GM18511 (cell line): ENCODE results near the gene GADD45G.

Source experiments
- ATAC-seq: cut with Tn5 transposase; IDR thresholded peaks from one replicate; pipeline ENCODE4 v1.9.1; 2021; ENCODE audit warnings: mild to moderate bottlenecking, moderate library complexity; ENCODE audit not compliant: unreplicated experiment

GADD45G gene

GRCh38 chr9:89628601-89629000 lies 23.8 kb downstream of the GADD45G start:
- ATAC-seq: no peak

DNA sequence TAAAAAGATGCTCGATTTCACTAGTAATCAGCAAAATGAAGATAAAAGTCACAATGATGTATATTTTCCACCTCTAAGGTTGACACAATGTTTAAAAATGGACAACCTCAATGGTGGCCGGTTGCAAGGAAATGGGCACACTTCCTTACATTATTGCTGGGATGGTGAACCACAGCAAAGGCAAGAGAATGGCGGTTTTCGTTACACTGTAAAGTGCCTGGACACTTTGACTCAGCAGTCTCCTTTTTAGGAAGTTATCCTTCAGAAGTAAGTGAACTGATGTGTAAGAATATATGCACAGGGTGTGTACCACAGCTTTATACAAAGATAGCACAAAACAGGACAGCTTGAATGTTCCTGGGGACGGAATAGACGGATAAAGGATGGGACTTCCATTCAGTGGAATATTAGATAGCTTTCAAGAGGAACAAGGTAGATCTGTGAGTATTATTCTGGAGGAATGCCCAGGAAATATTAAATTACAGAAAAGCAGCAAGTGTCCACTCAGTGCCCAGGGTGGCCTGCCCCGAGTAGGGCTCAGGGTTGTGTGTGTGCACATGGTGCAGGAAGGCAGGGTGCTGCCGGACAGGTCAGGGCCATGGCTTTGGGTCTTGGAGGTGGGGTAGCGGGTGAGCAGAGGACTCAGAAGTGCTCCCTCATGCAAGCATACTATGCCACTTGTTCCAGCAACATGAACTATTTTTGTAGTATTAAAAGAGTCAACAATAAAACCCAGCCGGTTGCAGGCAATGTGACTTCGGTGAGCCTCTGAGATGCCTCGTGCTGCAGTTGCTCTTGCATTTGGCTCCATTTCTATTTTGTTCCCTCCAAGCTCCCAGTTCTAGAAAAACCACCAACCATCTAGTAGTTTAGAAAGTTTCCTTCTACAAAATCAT lies 24.5 kb downstream of the GADD45G start:
- ATAC-seq: no peak

- ATAC-seq: no peak
These were observed 25.7 kb downstream of the GADD45G start for GRCh38 chr9:89630508-89630907.

DNA sequence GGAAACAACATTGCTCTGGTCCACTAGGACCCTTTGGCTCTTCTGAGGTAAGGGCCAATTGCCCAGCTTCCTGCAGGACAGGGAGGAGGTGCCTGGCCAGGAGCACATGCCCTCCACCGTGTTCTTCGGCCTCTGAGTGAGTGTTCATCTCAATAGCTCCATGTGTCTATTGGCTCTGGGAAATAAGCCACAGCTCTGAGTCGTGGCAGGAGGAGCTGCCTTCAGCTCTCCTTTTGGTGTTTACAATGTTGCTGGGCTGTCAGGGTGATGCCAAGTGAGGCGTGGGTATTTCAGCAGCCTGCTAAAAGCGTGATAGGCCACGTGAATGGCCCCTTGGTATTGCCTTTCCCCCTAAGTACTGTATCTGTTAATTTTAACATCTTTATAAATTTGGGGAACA lies 26.6 kb downstream of the GADD45G start:
- no peak for ATAC-seq

GRCh38 chr9:89632192-89632733 lies 27.5 kb downstream of the GADD45G start:
- no peak for ATAC-seq

GRCh38 chr9:89632736-89633135 lies 27.9 kb downstream of the GADD45G start:
- ATAC-seq: no peak

GRCh38 chr9:89633404-89633803 lies 28.6 kb downstream of the GADD45G start:
- ATAC-seq: no peak

DNA sequence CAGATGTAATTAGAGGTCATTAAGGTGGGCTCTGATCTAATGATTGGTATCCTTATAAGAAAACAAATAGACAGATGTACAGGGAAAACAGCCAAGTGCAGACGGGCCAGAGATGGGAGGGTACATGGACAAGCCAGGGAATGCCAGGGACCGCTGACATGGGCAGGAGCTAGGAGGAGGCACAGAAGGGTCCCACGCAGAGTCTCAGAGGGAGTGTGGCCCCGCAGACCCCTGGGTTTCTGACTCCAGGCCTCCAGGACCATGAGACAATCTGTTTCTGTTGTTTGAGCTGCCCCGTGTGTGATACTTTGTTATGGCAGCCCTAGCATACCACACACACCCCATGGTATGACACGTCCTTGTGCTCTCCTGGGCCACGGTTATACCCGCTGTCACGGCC lies 29.1 kb downstream of the GADD45G start:
- ATAC-seq: no peak

DNA sequence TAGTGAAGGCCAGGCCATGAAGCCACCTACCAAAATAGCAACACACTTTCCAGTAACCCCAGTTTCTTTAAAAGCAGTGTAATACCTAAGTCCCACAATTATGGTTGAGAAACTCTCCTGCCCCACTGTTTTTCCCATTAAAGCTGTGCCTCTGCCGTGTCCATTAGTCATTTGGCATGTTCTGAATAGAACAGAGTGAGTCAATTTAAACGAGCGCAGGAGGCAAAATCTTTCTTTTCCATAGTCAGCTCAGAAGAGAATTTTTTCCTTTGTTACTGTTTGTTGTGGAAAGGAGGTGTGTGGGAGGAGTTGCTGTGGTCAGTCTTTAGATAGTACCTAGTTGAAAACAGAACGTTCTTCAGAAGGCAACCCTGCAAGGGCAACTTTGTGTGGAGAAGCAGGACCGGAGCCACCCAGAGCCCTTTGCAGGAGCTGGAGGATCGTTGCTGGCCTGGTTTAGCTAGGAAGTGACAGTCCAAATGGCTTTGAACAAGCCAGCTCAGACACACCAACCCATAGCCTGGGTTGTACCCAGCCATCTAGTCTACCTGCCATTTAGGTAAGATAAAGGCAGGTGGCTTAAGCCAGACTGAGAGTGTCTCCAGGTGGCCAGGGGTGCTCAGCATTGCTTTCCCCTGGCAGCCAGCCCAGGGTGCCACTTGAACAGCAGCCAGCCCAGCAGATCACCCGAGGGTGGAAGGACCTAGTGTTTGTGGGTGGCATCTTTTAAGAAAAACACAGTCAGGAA lies 30.4 kb downstream of the GADD45G start:
- ATAC-seq: no peak

- no peak for ATAC-seq
These were observed 31.0 kb downstream of the GADD45G start for GRCh38 chr9:89635816-89636215.

DNA sequence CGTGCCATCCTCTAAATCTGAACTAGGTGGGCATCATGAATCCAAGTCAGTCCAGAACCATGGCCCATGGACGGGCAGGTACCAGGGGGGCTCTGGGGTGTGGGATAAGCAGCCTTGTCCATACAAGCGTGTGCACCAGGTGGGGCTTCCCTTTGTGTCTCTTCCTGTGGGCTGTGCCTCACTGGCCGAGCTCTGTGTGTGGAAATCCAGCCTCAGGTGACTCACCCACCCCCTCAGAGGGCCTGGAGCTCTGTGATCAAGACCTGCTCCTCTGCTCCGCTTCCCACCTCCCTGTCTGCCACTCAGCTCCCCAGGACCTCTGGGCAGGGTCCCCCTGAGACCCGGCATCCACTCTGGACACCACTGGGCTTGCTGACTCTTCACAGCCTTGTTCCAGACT lies 33.0 kb downstream of the GADD45G start:
- ATAC-seq: no peak

DNA sequence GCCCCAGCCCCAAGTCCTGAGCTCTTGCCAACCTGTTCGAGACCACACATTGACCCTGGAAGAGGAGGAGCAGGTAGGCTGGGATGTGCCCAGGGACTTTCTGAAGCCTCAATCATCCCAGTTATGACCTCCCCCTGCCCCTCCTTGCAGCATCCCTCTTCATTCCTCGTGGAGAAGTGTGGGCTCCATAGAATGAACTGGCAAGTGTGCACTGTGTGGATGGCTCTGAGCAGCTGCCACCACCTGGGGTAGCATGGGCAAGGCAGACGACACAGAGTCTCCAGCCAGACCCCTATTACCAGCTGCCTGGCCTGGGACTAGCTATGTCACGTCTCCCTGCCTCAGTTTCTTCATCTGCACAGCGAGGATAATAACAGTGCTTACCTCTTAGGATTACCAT lies 33.5 kb downstream of the GADD45G start:
- no peak for ATAC-seq

DNA sequence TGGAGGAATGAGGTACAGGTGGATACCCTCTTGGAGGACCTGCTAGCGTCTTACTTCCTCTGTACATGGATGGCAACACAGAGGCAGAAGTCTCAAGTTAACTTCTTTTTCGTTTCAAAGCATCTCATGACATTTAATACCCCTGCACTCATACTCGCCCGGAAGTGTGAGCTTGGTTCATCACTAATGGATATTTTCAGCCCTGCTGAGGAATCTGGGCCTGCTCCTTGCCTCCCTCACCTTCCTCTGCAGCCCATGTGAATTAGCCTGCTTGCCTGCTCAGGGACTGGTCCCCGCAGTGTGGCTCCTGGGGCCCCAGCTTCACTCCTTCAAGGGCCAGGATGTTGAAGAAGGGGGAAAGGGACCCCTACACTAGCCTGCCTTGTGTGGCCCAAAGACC lies 34.1 kb downstream of the GADD45G start:
- ATAC-seq: no peak

- ATAC-seq: no peak
These were observed 34.6 kb downstream of the GADD45G start for GRCh38 chr9:89639367-89639795.

GRCh38 chr9:89639961-89640360 lies 35.1 kb downstream of the GADD45G start:
- ATAC-seq: no peak

DNA sequence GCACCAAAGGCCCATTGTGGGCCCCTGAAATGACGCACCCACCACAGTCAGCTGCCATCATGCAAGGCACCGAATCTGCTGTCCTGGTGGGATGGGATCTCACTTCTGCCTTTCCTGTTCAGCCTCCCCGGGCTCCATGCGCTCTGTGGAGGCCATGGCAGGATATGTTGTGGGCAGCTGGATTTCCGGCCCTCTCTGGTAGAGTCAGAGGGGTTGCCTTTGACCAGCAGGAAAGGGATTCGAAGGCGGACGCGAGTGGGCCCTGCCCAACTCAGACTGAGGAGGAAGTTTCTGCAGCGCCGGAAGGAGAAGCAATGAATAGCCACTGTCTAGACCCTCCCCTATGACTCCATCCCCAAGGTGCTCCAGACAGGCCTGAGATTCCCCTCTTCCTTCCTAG lies 35.5 kb downstream of the GADD45G start:
- ATAC-seq: no peak

DNA sequence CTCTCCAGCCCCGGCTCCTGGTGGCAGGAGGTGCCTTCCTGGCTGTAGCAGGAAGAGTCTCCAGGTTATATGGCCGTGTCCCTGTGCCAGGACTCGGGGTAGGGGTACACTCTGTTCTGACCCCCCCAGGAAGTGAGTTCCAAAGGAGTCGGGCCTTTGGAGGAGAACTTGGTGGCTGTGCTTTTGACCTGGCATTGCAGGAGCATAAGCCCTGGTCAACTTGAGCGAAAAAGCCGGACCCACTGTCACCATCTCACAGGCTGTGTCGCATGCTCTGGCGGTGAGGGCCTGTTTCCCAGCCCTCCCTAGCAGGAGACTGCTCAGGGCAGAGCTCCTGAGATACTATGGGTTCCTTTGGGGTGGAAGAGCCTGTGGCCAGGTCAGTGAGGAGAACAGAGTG lies 36.0 kb downstream of the GADD45G start:
- ATAC-seq: no peak

DNA sequence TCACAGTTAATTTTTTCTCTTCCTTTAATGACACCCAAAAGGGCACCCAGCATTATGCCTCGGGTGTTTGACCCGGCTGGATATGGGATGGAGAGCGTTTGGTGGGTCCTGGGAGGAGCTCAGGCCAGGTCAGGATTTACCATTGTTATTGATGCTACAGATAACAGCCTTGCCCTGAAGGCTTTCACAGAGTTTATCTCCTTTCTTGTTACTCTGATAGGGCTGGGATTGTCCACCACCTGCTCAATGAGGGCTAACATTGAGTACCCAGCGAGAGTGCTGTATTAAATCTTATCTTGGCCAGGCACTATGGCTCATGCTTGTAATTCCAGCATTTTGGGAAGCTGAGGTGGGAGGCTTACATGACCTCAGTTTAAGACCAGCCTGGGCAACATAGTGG lies 37.2 kb downstream of the GADD45G start:
- ATAC-seq: no peak

DNA sequence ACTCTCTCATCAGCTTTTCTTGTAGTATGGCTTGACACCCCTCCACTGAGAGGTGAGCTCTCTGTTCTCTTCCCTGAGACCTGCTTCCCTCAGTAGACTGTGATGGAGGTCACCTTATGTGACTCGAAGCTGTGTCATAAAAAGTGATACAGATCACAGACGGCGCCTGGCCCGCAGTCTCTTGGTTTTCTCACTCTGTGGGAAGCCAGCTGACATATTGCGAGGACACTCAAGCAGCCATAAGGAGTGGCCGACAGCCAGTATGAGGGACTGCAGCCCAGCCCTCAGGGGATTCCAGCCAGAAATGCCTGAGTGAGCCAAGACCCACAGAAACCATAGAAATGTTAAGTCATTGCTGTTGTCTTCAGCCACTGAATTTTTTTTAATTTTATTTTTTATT lies 38.0 kb downstream of the GADD45G start:
- no peak for ATAC-seq

DNA sequence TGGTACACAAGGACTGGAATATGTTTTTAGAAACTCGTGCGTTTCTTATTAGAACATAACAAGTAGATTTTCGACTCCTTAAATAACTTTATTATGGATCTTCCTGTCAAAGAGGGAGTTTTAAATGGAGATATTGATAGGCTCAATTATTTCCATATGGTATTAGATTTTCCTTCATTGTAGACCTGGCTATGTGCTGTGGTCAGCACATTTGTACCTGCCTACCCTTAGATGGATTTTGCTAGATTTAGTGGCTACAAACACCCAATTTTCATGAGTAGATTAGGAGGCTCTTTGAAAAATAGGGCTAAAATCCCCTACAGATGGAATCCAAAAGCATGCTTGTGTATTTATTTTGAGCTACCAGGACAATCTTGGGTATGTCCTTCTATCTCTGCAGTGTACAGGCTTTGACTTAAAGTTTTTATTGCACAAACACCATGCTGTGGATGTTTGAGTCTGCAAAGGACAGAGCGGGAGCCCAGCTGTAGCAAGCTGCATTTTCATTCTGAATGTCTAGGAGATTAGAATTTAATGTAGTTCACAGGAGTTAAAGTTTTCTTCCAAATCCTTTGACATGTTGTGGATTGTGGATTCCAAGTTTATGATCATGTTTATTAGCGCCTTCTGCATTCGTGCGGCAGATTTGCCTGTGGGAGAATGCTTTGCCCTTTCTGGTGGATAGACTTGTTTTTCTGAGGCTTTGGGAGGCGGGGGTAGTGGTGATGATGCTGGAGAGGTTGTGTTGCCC lies 41.6 kb downstream of the GADD45G start:
- no peak for ATAC-seq
